ENCODE data around the gene IQCN.

IQCN gene

GRCh38 chr19:18286973-18287635 lies 12.9 kb upstream of the IQCN start:
- no peak for DNase-seq

GRCh38 chr19:18284712-18285360 lies 10.6 kb upstream of the IQCN start:
- DNase-seq = no peak

GRCh38 chr19:18283338-18283737 lies 9.1 kb upstream of the IQCN start:
- DNase-seq = no peak

- no peak for DNase-seq
These were observed 8.5 kb upstream of the IQCN start for GRCh38 chr19:18282788-18283141.

GRCh38 chr19:18282021-18282787 lies 8.0 kb upstream of the IQCN start:
- DNase-seq = peak; percentile 53

- peak; percentile 94 for DNase-seq
These were observed 7.1 kb upstream of the IQCN start, which contains the start of gene JUND for GRCh38 chr19:18281082-18282020. Gene JUND (minus strand): TSS chr19:18281622. CDS start chr19:18281484, 138 bp downstream.

- DNase-seq = no peak
These were observed 6.2 kb upstream of the IQCN start for GRCh38 chr19:18280247-18281081.

- peak; percentile 79 for DNase-seq
These were observed 5.4 kb upstream of the IQCN start for GRCh38 chr19:18279516-18280246.

- DNase-seq = no peak
These were observed 4.9 kb upstream of the IQCN start for GRCh38 chr19:18279266-18279515.

GRCh38 chr19:18278521-18279265 lies 4.4 kb upstream of the IQCN start:
- DNase-seq = no peak

- no peak for DNase-seq
These were observed 617 bp upstream of the IQCN start for GRCh38 chr19:18274781-18275356.

- DNase-seq = no peak
These were observed 562 bp downstream of the IQCN start for GRCh38 chr19:18273561-18274218.

- no peak for DNase-seq
These were observed 2.8 kb downstream of the IQCN start for GRCh38 chr19:18271433-18271841.

- no peak for DNase-seq
These were observed 3.9 kb downstream of the IQCN start for GRCh38 chr19:18270326-18270725.

GRCh38 chr19:18269070-18269723 lies 5.1 kb downstream of the IQCN start:
- no peak for DNase-seq

- DNase-seq = no peak
These were observed 7.2 kb downstream of the IQCN start for GRCh38 chr19:18266771-18267686.

GRCh38 chr19:18265582-18265981 lies 8.7 kb downstream of the IQCN start:
- DNase-seq = no peak

- no peak for DNase-seq
These were observed 9.2 kb downstream of the IQCN start for GRCh38 chr19:18264971-18265540.
